Measurements from ENCODE around the gene TMEM232. TPM values are rescaled to one million over a fixed set of nuclear protein-coding genes. Genes with fewer than 3 reads are reported as not detected.

The TMEM232 gene
- total RNA-seq, 1 donor from 2014 or later = 6.1 TPM

GRCh38 chr5:110588286-110588980 is 138.0 kb downstream of the TMEM232 start:
- H3K4me3 Mint-ChIP-seq = no peak overlapping the region
- no peak for TF ChIP-seq CTCF (conservative IDR thresholded peaks at IDR 0.05)
- H3K36me3 Mint-ChIP-seq (ENCODE audit: low read depth) = no peaks in the 10 kb centered on the region
- H3K9me3 Mint-ChIP-seq = no peaks in the 10 kb centered on the region
- no peak for DNase-seq (ENCODE audit: low read depth, low spot score)
- H3K4me1 Mint-ChIP-seq = no peaks in the 10 kb centered on the region
- no peaks in the 10 kb centered on the region for H3K27me3 Mint-ChIP-seq (ENCODE audit: low read depth)
- H3K27ac Mint-ChIP-seq (ENCODE audit: unreplicated experiment) = no peak overlapping the region

GRCh38 chr5:110580625-110581024 is 145.8 kb downstream of the TMEM232 start:
- Mint-ChIP-seq H3K9me3 (peaks cover 11% of the 10 kb centered on the region), H3K27ac (ENCODE audit: unreplicated experiment) (no peak overlapping the region), H3K27me3 (ENCODE audit: low read depth) (no peaks in the 10 kb centered on the region), H3K4me1 (no peaks in the 10 kb centered on the region), H3K36me3 (ENCODE audit: low read depth) (peaks cover 2% of the 10 kb centered on the region), H3K4me3 (no peak overlapping the region)
- no peak for DNase-seq (ENCODE audit: low read depth, low spot score)
- no peak for TF ChIP-seq CTCF (conservative IDR thresholded peaks at IDR 0.05)

- Mint-ChIP-seq H3K9me3 (peaks cover 6% of the 10 kb centered on the region), H3K36me3 (ENCODE audit: low read depth) (peaks cover 3% of the 10 kb centered on the region), H3K4me1 (no peaks in the 10 kb centered on the region), H3K4me3 (no peak overlapping the region), H3K27me3 (ENCODE audit: low read depth) (no peaks in the 10 kb centered on the region), H3K27ac (ENCODE audit: unreplicated experiment) (no peak overlapping the region)
- TF ChIP-seq CTCF (conservative IDR thresholded peaks at IDR 0.05) = no peak
- no peak for DNase-seq (ENCODE audit: low read depth, low spot score)
Observed at GRCh38 chr5:110572729-110573128, 153.7 kb downstream of the TMEM232 start.

- no peak overlapping the region for H3K27ac Mint-ChIP-seq (ENCODE audit: unreplicated experiment)
- no peaks in the 10 kb centered on the region for H3K27me3 Mint-ChIP-seq (ENCODE audit: low read depth)
Observed at GRCh38 chr5:110562191-110562590, 164.3 kb downstream of the TMEM232 start.

GRCh38 chr5:110561510-110561909 is 165.0 kb downstream of the TMEM232 start:
- DNase-seq (ENCODE audit: low read depth, low spot score) = no peak
- H3K27ac Mint-ChIP-seq (ENCODE audit: unreplicated experiment) = no peak overlapping the region
- peaks cover 2% of the 10 kb centered on the region for H3K9me3 Mint-ChIP-seq
- no peak for TF ChIP-seq CTCF (conservative IDR thresholded peaks at IDR 0.05)
- peaks cover 11% of the 10 kb centered on the region for H3K4me1 Mint-ChIP-seq
- no peak overlapping the region for H3K4me3 Mint-ChIP-seq
- no peaks in the 10 kb centered on the region for H3K27me3 Mint-ChIP-seq (ENCODE audit: low read depth)
- H3K36me3 Mint-ChIP-seq (ENCODE audit: low read depth) = peaks cover 2% of the 10 kb centered on the region

More at GRCh38 chr5:110562191-110562590, 164.3 kb downstream of the TMEM232 start:
- no peak for TF ChIP-seq CTCF (conservative IDR thresholded peaks at IDR 0.05)
- DNase-seq (ENCODE audit: low read depth, low spot score) = no peak
- H3K4me3 Mint-ChIP-seq = no peak overlapping the region
- H3K36me3 Mint-ChIP-seq (ENCODE audit: low read depth) = peaks cover 5% of the 10 kb centered on the region
- peaks cover 11% of the 10 kb centered on the region for H3K4me1 Mint-ChIP-seq
- H3K9me3 Mint-ChIP-seq = peaks cover 2% of the 10 kb centered on the region

All from neural crest cell (in vitro differentiated cells).